RWPE2 (cell line): ENCODE data around the gene SLCO3A1.
A peak's percentile ranks its signal among the peaks of the same experiment; 100 is the strongest.

Experiments
- ATAC-seq: fragments of 200-7000 bp; cut with Tn5 transposase; 3 replicates; pipeline ENCODE4 v1.9.1; 2021; ENCODE audit warnings: low read depth
- DNase-seq: peaks from one replicate; pipeline ENCODE4 v3.0.0-alpha.2; 2020; ENCODE audit warnings: low spot score
- H3K27ac ChIP-seq: fragments of 450-650 bp; 2 replicates; pipeline ENCODE4 v1.5.1; 2017; ENCODE audit warnings: mild to moderate bottlenecking; ENCODE audit not compliant: poor library complexity, severe bottlenecking
- H3K27me3 ChIP-seq: fragments of 250-450 bp; sonication (Bioruptor Pico); 2 replicates; pipeline ENCODE4 v1.5.1; 2021; ENCODE audit warnings: mild to moderate bottlenecking, moderate library complexity; ENCODE audit not compliant: insufficient read depth, poor library complexity, severe bottlenecking
- H3K36me3 ChIP-seq: fragments of 250-450 bp; sonication (Bioruptor Pico); 2 replicates; pipeline ENCODE4 v1.5.1; 2020; ENCODE audit warnings: low read depth, mild to moderate bottlenecking, moderate library complexity
- H3K4me1 ChIP-seq: fragments of 250-450 bp; sonication (Bioruptor Pico); 2 replicates; pipeline ENCODE4 v1.5.1; 2021; ENCODE audit warnings: mild to moderate bottlenecking, moderate library complexity; ENCODE audit not compliant: insufficient read depth, poor library complexity, severe bottlenecking
- H3K4me3 ChIP-seq: fragments of 250-450 bp; sonication (Bioruptor Pico); 2 replicates; pipeline ENCODE4 v1.5.1; 2021; ENCODE audit warnings: mild to moderate bottlenecking, moderate library complexity; ENCODE audit not compliant: severe bottlenecking
- H3K9me3 ChIP-seq: fragments of 250-450 bp; sonication (Bioruptor Pico); 2 replicates; pipeline ENCODE4 v1.5.1; 2021; ENCODE audit warnings: mild to moderate bottlenecking, moderate library complexity; ENCODE audit not compliant: severe bottlenecking
- TF ChIP-seq, protein P1 (sequence below): fragments of 450-650 bp; IDR thresholded peaks from one replicate; pipeline ENCODE4 v1.5.1; 2017; ENCODE audit warnings: mild to moderate bottlenecking, moderate library complexity; ENCODE audit not compliant: poor library complexity, severe bottlenecking

Gene SLCO3A1

GRCh38 chr15:91866371-91866905 lies 12.9 kb downstream of the SLCO3A1 start:
- TF ChIP-seq, protein P1, sequence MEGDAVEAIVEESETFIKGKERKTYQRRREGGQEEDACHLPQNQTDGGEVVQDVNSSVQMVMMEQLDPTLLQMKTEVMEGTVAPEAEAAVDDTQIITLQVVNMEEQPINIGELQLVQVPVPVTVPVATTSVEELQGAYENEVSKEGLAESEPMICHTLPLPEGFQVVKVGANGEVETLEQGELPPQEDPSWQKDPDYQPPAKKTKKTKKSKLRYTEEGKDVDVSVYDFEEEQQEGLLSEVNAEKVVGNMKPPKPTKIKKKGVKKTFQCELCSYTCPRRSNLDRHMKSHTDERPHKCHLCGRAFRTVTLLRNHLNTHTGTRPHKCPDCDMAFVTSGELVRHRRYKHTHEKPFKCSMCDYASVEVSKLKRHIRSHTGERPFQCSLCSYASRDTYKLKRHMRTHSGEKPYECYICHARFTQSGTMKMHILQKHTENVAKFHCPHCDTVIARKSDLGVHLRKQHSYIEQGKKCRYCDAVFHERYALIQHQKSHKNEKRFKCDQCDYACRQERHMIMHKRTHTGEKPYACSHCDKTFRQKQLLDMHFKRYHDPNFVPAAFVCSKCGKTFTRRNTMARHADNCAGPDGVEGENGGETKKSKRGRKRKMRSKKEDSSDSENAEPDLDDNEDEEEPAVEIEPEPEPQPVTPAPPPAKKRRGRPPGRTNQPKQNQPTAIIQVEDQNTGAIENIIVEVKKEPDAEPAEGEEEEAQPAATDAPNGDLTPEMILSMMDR: no peak
- DNase-seq (peak; percentile 88), ATAC-seq (peak; percentile 50)
- H3K36me3 ChIP-seq: no peaks in the 10 kb centered on the region
- peak overlapping the region; percentile 98 for H3K27ac ChIP-seq
- H3K4me3 ChIP-seq: no peak overlapping the region
- no peaks in the 10 kb centered on the region for H3K9me3 ChIP-seq
- H3K4me1 ChIP-seq: peaks cover 45% of the 10 kb centered on the region
- H3K27me3 ChIP-seq: no peaks in the 10 kb centered on the region

DNA sequence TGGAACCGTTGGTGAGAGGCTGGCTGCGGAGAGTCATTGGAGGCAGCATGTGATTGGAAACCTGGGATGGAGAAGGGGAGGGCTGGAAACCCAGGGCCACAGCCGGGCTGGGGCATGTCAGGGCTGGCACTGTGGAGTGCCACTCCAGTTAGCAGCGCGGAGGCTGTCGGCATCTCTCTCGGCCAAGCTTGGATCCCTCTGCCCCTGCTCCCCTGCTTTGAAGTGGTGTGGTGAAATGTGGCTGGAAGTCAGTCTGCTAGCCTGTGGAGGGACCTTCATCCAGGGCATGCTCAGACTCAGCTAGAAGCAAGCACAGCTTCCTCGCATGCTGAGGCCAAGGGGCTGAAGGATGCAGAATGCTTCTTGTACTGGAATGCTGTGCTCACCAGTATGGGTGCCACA lies 13.5 kb downstream of the SLCO3A1 start:
- Histone ChIP-seq H3K27me3 (no peaks in the 10 kb centered on the region), H3K4me1 (peaks cover 45% of the 10 kb centered on the region), H3K4me3 (no peak overlapping the region), H3K9me3 (no peaks in the 10 kb centered on the region), H3K27ac (peak overlapping the region; percentile 98), H3K36me3 (no peaks in the 10 kb centered on the region)
- peak; percentile 91 for DNase-seq
- TF ChIP-seq, protein P1: no peak
- peak; percentile 62 for ATAC-seq

GRCh38 chr15:91867581-91868026 lies 14.1 kb downstream of the SLCO3A1 start:
- H3K27ac ChIP-seq: peak overlapping the region; percentile 98
- no peaks in the 10 kb centered on the region for H3K27me3 ChIP-seq
- H3K9me3 ChIP-seq: no peaks in the 10 kb centered on the region
- ATAC-seq (peak; percentile 94), DNase-seq (peak; percentile 100)
- H3K4me3 ChIP-seq: no peak overlapping the region
- TF ChIP-seq, protein P1: no peak
- H3K4me1 ChIP-seq: peaks cover 45% of the 10 kb centered on the region
- H3K36me3 ChIP-seq: no peaks in the 10 kb centered on the region

GRCh38 chr15:91870876-91871537 lies 17.5 kb downstream of the SLCO3A1 start:
- Histone ChIP-seq H3K9me3 (no peaks in the 10 kb centered on the region), H3K27ac (no peak overlapping the region), H3K27me3 (no peaks in the 10 kb centered on the region), H3K4me3 (no peak overlapping the region), H3K4me1 (peaks cover 24% of the 10 kb centered on the region), H3K36me3 (peaks cover 8% of the 10 kb centered on the region)
- DNase-seq: no peak
- no peak for ATAC-seq
- TF ChIP-seq, protein P1: no peak

- Histone ChIP-seq H3K27me3 (no peaks in the 10 kb centered on the region), H3K4me1 (peaks cover 16% of the 10 kb centered on the region), H3K4me3 (no peak overlapping the region), H3K9me3 (no peaks in the 10 kb centered on the region), H3K36me3 (peaks cover 8% of the 10 kb centered on the region), H3K27ac (no peak overlapping the region)
- DNase-seq: no peak
- ATAC-seq: no peak
- TF ChIP-seq, protein P1: no peak
Observed at GRCh38 chr15:91871837-91872236, 18.3 kb downstream of the SLCO3A1 start.
